Neural cell (in vitro differentiated cells): Measurements from ENCODE around the gene C2CD2.

ENCODE experiments used
- CTCF ChIP-seq: fragments of 450-650 bp; IDR thresholded peaks from 2 replicates; pipeline ENCODE4 v1.5.1; 2014; ENCODE audit warnings: antibody characterized with exemption, mild to moderate bottlenecking, moderate library complexity; ENCODE audit not compliant: poor library complexity, severe bottlenecking
- EP300 ChIP-seq: fragments of 450-650 bp; conservative IDR thresholded peaks from 2 replicates; pipeline ENCODE4 v1.6.1; 2014; ENCODE audit warnings: antibody characterized with exemption, mild to moderate bottlenecking, moderate library complexity; ENCODE audit not compliant: poor library complexity, severe bottlenecking
- EZH2 ChIP-seq: fragments of 200-600, 300-800 bp; shearing (Covaris generic), sonication (generic); IDR thresholded peaks from 2 replicates; pipeline ENCODE4 v1.6.1; 2014; ENCODE audit warnings: antibody characterized with exemption, low read length, borderline replicate concordance, mild to moderate bottlenecking; ENCODE audit not compliant: insufficient read depth, poor library complexity, severe bottlenecking
- POLR2AphosphoS5 ChIP-seq: IDR thresholded peaks from 2 replicates; pipeline ENCODE4 v1.6.1; 2012
- RAD21 ChIP-seq: fragments of 450-650 bp; conservative IDR thresholded peaks from 2 replicates; pipeline ENCODE4 v1.6.1; 2014; ENCODE audit warnings: antibody characterized with exemption, mild to moderate bottlenecking, moderate library complexity
- REST ChIP-seq: IDR thresholded peaks from 2 replicates; pipeline ENCODE4 v1.6.1; 2012; ENCODE audit warnings: borderline replicate concordance
- SMC3 ChIP-seq: fragments of 450-650 bp; conservative IDR thresholded peaks from 2 replicates; pipeline ENCODE4 v1.6.1; 2014; ENCODE audit warnings: antibody characterized with exemption, mild to moderate bottlenecking, moderate library complexity; ENCODE audit not compliant: poor library complexity
- TAF1 ChIP-seq: IDR thresholded peaks from 2 replicates; pipeline ENCODE4 v1.6.1; 2012; ENCODE audit warnings: low read depth

GRCh38 chr21:42000908-42001307 lies 47.1 kb upstream of the C2CD2 start:
- TF ChIP-seq POLR2AphosphoS5 (no peak), CTCF (no peak), EZH2 (no peak), REST (no peak), EP300 (no peak), SMC3 (no peak), TAF1 (no peak), RAD21 (no peak)
